NCI-H187 treated with DMSO at 0.1 percent for 48 hours (cell line): Measurements from ENCODE around the gene ATAD3B.
"Not testable (repeated sequence)": the region's sequence is repeated elsewhere in the genome, so short reads cannot be mapped to it uniquely, and the experiment has no call there.

Experiments used
- DNase-seq: peaks from one replicate; lab custom pipeline; 2025; lab: John Stamatoyannopoulos, UW

ATAD3B gene

GRCh38 chr1:1450616-1451015 is 20.9 kb upstream of the ATAD3B start:
- not testable (repeated sequence) for DNase-seq

GRCh38 chr1:1451696-1452364 is 19.7 kb upstream of the ATAD3B start:
- no peak for DNase-seq

GRCh38 chr1:1452365-1452739 is 19.2 kb upstream of the ATAD3B start:
- not testable (repeated sequence) for DNase-seq

GRCh38 chr1:1452882-1453281 is 18.7 kb upstream of the ATAD3B start:
- DNase-seq, result no peak

- not testable (repeated sequence) for DNase-seq
These were observed 17.1 kb upstream of the ATAD3B start for GRCh38 chr1:1454286-1455056.

- DNase-seq, result no peak
These were observed 16.1 kb upstream of the ATAD3B start for GRCh38 chr1:1455366-1455884.

- not testable (repeated sequence) for DNase-seq
These were observed 15.6 kb upstream of the ATAD3B start for GRCh38 chr1:1455934-1456333.

- not testable (repeated sequence) for DNase-seq
These were observed 14.8 kb upstream of the ATAD3B start for GRCh38 chr1:1456683-1457255.

GRCh38 chr1:1459156-1459555 is 12.4 kb upstream of the ATAD3B start:
- not testable (repeated sequence) for DNase-seq

GRCh38 chr1:1459711-1460110 is 11.9 kb upstream of the ATAD3B start:
- DNase-seq, result not testable (repeated sequence)

- DNase-seq, result no peak
These were observed 10.9 kb upstream of the ATAD3B start for GRCh38 chr1:1460540-1461130.

GRCh38 chr1:1461721-1462317 is 9.7 kb upstream of the ATAD3B start:
- no peak for DNase-seq

GRCh38 chr1:1462318-1462966 is 9.1 kb upstream of the ATAD3B start:
- DNase-seq, result no peak

- DNase-seq, result no peak
These were observed 8.3 kb upstream of the ATAD3B start for GRCh38 chr1:1463312-1463711.

- not testable (repeated sequence) for DNase-seq
These were observed 3.2 kb upstream of the ATAD3B start for GRCh38 chr1:1468196-1468985.

- DNase-seq, result no peak
These were observed 758 bp upstream of the ATAD3B start for GRCh38 chr1:1470626-1471388.

GRCh38 chr1:1472053-1472876 is 700 bp downstream of the ATAD3B start:
- not testable (repeated sequence) for DNase-seq

GRCh38 chr1:1476011-1476410 is 4.4 kb downstream of the ATAD3B start:
- DNase-seq, result not testable (repeated sequence)

GRCh38 chr1:1477206-1477605 is 5.6 kb downstream of the ATAD3B start:
- DNase-seq, result no peak
